Measurements from ENCODE around the gene NPEPL1. TPM values are rescaled to one million over a fixed set of nuclear protein-coding genes. Genes with fewer than 3 reads are reported as not detected.

The NPEPL1 gene
- total and polyA plus RNA-seq, 5 donors, result 22.0 to 28.8 (median 23.4) TPM

DNA sequence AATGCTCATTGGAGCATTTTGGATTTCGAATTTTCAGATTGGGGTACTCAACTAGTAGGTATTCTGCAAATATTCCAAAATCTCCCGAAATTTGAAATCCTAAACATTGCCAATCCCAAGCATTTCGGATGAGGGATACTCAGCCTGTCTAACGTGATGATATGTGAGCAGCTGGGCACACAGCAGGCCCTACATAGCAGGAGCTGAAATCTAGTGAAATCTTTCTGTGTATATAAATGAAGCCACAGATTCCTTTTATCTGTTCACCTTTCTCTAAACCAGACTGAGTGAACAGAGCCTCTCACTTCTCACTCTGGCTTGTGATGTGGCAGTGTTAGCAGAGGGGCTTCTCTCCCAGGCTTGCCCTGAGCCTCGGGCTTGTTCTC lies 23.7 kb upstream of the NPEPL1 start:
- ATAC-seq (no peak), DNase-seq (no peak)
- Histone ChIP-seq H3K4me3 (ENCODE audit: low read length) (no peak overlapping the region), H3K27me3 (ENCODE audit: control insufficient read depth, insufficient read depth) (no peaks in the 10 kb centered on the region), H3K9me3 (ENCODE audit: control insufficient read depth, low read length) (no peaks in the 10 kb centered on the region), H3K4me1 (ENCODE audit: control insufficient read depth, insufficient read depth, low read length) (no peaks in the 10 kb centered on the region), H3K27ac (ENCODE audit: low read length) (no peak overlapping the region)
- WGBS, result 86% methylated on average over 5 of the region's 5 CpGs
- intact Hi-C loops (cut with DNase I), result no loop called here

DNA sequence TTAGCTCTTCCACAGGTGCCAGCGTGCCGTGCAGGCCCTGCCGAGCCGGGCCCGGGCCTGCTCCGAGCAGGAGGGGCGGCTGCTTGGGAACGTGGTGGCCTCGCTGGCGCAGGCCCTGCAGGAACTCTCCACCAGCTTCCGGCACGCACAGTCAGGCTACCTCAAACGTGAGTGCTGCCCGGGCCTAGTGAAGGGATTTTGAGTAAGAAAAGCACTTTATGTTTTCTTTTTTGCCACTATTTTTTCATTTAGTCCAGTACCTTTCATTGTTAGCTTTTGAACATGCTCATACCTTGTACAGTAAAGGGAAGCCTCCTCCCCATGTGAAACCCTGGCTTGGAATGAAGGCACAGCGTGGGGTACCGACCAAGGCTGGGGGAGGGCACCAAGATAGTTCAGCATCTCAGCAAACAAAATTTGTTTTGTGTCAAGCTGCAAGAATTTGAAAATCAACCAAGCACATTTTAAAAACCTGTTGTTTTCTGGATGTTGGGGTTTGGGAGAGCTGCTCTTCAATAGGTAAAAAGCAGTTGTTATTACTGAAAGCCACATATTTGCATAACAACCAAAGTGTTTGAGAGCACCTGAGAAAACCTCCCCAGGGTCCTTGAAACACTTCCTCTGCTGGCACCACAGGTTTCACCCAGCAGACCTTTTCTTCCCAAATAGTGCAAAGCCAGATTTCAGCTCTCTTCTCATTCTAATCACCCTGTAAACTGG lies 23.2 kb upstream of the NPEPL1 start:
- H3K27ac ChIP-seq (ENCODE audit: low read length), result no peak overlapping the region
- WGBS, result 72% methylated on average over 16 of the region's 16 CpGs
- no peaks in the 10 kb centered on the region for H3K9me3 ChIP-seq (ENCODE audit: control insufficient read depth, low read length)
- intact Hi-C loops (cut with DNase I), result no loop called here
- DNase-seq (no peak), ATAC-seq (no peak)
- H3K4me3 ChIP-seq (ENCODE audit: low read length), result no peak overlapping the region
- no peaks in the 10 kb centered on the region for H3K4me1 ChIP-seq (ENCODE audit: control insufficient read depth, insufficient read depth, low read length)
- H3K27me3 ChIP-seq (ENCODE audit: control insufficient read depth, insufficient read depth), result no peaks in the 10 kb centered on the region

GRCh38 chr20:58670102-58670501 lies 22.5 kb upstream of the NPEPL1 start:
- WGBS, result 82% methylated on average over 1 of the region's 1 CpG
- H3K27ac ChIP-seq (ENCODE audit: low read length), result no peak overlapping the region
- no peaks in the 10 kb centered on the region for H3K9me3 ChIP-seq (ENCODE audit: control insufficient read depth, low read length)
- H3K27me3 ChIP-seq (ENCODE audit: control insufficient read depth, insufficient read depth), result no peaks in the 10 kb centered on the region
- DNase-seq, result no peak
- ATAC-seq, result no peak
- H3K4me1 ChIP-seq (ENCODE audit: control insufficient read depth, insufficient read depth, low read length), result no peaks in the 10 kb centered on the region
- H3K4me3 ChIP-seq (ENCODE audit: low read length), result no peak overlapping the region
- intact Hi-C loops (cut with DNase I), result no loop called here

DNA sequence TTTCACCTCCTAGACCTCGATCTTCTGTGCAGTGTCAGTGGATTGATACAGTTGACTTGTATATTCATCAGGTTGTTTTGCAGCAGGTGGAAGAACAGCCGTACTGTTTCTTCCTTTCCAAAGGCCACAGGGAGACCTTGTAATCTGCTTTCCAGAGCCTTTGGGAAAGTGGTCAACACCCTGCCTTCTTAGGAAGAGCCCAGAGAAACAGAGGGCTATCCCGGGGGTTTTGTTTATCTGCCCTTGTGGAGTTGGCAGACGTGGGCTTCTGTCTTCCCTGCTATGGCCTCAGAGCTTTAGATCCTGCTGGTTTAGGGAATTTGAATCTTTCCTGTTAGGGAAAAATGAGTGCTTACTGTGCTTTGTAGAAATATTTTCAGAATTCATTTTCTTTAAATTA lies 21.9 kb upstream of the NPEPL1 start:
- DNase-seq (no peak), ATAC-seq (no peak)
- intact Hi-C loops (cut with DNase I), result no loop called here
- no peaks in the 10 kb centered on the region for H3K27me3 ChIP-seq (ENCODE audit: control insufficient read depth, insufficient read depth)
- WGBS, result 54% methylated on average over 4 of the region's 4 CpGs
- no peak overlapping the region for H3K27ac ChIP-seq (ENCODE audit: low read length)
- H3K4me1 ChIP-seq (ENCODE audit: control insufficient read depth, insufficient read depth, low read length), result no peaks in the 10 kb centered on the region
- H3K4me3 ChIP-seq (ENCODE audit: low read length), result no peak overlapping the region
- no peaks in the 10 kb centered on the region for H3K9me3 ChIP-seq (ENCODE audit: control insufficient read depth, low read length)

- H3K9me3 ChIP-seq (ENCODE audit: control insufficient read depth, low read length), result no peaks in the 10 kb centered on the region
- no peak overlapping the region for H3K27ac ChIP-seq (ENCODE audit: low read length)
- intact Hi-C loops (cut with DNase I), result no loop called here
- H3K27me3 ChIP-seq (ENCODE audit: control insufficient read depth, insufficient read depth), result no peaks in the 10 kb centered on the region
- no peaks in the 10 kb centered on the region for H3K4me1 ChIP-seq (ENCODE audit: control insufficient read depth, insufficient read depth, low read length)
- 92% methylated on average over 9 of the region's 9 CpGs for WGBS
- DNase-seq (no peak), ATAC-seq (no peak)
- no peak overlapping the region for H3K4me3 ChIP-seq (ENCODE audit: low read length)
Measured at GRCh38 chr20:58673119-58673518, 19.5 kb upstream of the NPEPL1 start.

- no peaks in the 10 kb centered on the region for H3K4me1 ChIP-seq (ENCODE audit: control insufficient read depth, insufficient read depth, low read length)
- no peak overlapping the region for H3K27ac ChIP-seq (ENCODE audit: low read length)
- no peak for ATAC-seq
- no peak overlapping the region for H3K4me3 ChIP-seq (ENCODE audit: low read length)
- DNase-seq, result peak in 1 of 3 donors; percentile 27
- WGBS, result 87% methylated on average over 18 of the region's 18 CpGs
- H3K9me3 ChIP-seq (ENCODE audit: control insufficient read depth, low read length), result no peaks in the 10 kb centered on the region
- no peaks in the 10 kb centered on the region for H3K27me3 ChIP-seq (ENCODE audit: control insufficient read depth, insufficient read depth)
- intact Hi-C loops (cut with DNase I), result no loop called here
Measured at GRCh38 chr20:58675146-58675584, 17.4 kb upstream of the NPEPL1 start.

DNA sequence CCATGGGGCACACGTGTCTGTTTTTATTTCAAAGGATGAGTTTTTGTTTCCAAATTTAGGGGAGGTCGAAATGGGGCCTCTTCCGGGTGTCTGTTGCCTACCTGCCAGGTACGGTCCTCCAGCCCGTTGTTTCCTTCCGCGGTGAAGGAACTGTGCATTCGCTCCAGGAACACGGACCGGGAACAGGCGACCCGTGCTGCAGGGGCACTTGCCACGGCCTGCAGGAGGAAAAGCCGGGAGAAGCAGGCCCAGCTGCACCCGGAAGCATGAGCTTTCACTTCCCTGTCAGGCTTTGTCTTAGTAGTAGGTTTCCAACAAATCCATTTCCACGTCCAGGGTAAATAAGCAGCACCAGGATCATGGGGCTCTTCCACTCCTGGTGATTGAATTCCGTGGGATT lies 17.0 kb upstream of the NPEPL1 start:
- DNase-seq (no peak), ATAC-seq (no peak)
- Histone ChIP-seq H3K4me3 (ENCODE audit: low read length) (no peak overlapping the region), H3K27ac (ENCODE audit: low read length) (no peak overlapping the region), H3K27me3 (ENCODE audit: control insufficient read depth, insufficient read depth) (no peaks in the 10 kb centered on the region), H3K4me1 (ENCODE audit: control insufficient read depth, insufficient read depth, low read length) (no peaks in the 10 kb centered on the region), H3K9me3 (ENCODE audit: control insufficient read depth, low read length) (no peaks in the 10 kb centered on the region)
- intact Hi-C loops (cut with DNase I), result no loop called here
- WGBS, result 89% methylated on average over 17 of the region's 17 CpGs

DNA sequence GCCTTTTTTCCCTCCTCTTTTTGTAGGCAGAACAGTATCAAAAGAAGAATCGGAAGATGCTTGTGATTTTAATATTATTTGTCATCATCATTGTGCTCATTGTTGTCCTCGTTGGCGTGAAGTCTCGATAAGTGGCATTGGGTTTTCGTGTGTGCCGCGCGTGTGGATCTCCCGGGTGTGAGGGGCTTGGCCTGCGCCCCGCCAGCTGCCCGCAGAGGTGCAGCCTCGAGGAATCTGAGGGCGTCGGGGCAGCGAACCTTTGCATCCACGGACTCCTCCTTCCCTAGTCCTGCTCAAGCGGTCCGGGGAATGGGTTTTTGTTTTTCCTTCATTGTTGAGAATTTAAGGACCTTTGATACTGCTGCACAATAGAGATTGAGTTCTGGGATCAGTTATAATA lies 16.4 kb upstream of the NPEPL1 start:
- Histone ChIP-seq H3K27me3 (ENCODE audit: control insufficient read depth, insufficient read depth) (no peaks in the 10 kb centered on the region), H3K9me3 (ENCODE audit: control insufficient read depth, low read length) (no peaks in the 10 kb centered on the region), H3K4me1 (ENCODE audit: control insufficient read depth, insufficient read depth, low read length) (no peaks in the 10 kb centered on the region), H3K27ac (ENCODE audit: low read length) (no peak overlapping the region), H3K4me3 (ENCODE audit: low read length) (no peak overlapping the region)
- intact Hi-C loops (cut with DNase I), result no loop called here
- ATAC-seq (no peak), DNase-seq (peak in 1 of 3 donors; percentile 41)
- 94% methylated on average over 19 of the region's 19 CpGs for WGBS

GRCh38 chr20:58677079-58677604 lies 15.5 kb upstream of the NPEPL1 start:
- Histone ChIP-seq H3K9me3 (ENCODE audit: control insufficient read depth, low read length) (no peaks in the 10 kb centered on the region), H3K27me3 (ENCODE audit: control insufficient read depth, insufficient read depth) (no peaks in the 10 kb centered on the region), H3K4me1 (ENCODE audit: control insufficient read depth, insufficient read depth, low read length) (no peaks in the 10 kb centered on the region), H3K4me3 (ENCODE audit: low read length) (no peak overlapping the region), H3K27ac (ENCODE audit: low read length) (no peak overlapping the region)
- intact Hi-C loops (cut with DNase I), result no loop called here
- DNase-seq, result no peak
- no peak for ATAC-seq
- WGBS, result 92% methylated on average over 5 of the region's 5 CpGs

DNA sequence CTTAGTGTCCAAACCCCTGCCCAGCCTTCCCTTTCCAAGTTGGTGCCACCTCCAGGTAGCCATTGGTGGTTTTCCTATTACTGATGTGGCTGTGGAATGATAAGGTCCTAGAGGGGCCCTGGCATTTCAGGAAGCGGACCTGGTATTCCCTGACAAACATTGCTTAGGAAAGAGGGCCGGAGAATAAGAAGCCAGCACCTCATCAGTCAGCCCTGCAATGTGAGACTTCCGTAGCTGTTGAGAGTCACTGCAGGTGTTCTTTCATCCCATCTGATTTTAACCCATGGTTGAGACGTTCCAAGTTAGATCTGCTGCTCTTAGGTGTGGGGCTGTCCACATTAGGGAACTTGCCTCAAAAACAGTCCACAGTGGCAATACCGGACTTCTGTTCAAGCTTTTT lies 14.8 kb upstream of the NPEPL1 start:
- Histone ChIP-seq H3K4me3 (ENCODE audit: low read length) (no peak overlapping the region), H3K9me3 (ENCODE audit: control insufficient read depth, low read length) (no peaks in the 10 kb centered on the region), H3K27ac (ENCODE audit: low read length) (no peak overlapping the region), H3K27me3 (ENCODE audit: control insufficient read depth, insufficient read depth) (no peaks in the 10 kb centered on the region), H3K4me1 (ENCODE audit: control insufficient read depth, insufficient read depth, low read length) (no peaks in the 10 kb centered on the region)
- DNase-seq (no peak), ATAC-seq (no peak)
- 91% methylated on average over 5 of the region's 5 CpGs for WGBS
- intact Hi-C loops (cut with DNase I), result no loop called here

DNA sequence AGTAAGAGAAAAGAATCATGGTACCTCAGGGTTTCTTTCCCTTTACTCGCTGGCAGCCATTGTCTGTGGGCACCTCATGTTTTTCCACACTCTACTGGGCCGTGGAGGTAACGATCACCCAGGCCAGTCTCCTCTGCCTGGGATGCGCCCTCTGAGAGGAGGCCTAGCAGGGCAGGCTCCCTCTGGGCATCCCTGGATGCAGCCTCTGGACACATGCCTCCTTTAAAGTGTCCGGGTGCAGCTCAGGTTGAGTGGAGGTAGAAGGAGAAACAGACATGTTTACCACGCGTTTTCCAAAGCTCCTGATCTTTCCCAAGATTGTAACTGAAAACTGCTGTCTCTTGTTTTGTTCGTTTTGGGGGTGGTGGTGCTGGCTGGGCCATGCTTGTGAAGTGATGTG lies 13.8 kb upstream of the NPEPL1 start:
- no peak for DNase-seq
- intact Hi-C loops (cut with DNase I), result no loop called here
- no peaks in the 10 kb centered on the region for H3K27me3 ChIP-seq (ENCODE audit: control insufficient read depth, insufficient read depth)

More for the DNA sequence above, 13.8 kb upstream of the NPEPL1 start:
- no peak for ATAC-seq
- Histone ChIP-seq H3K27ac (ENCODE audit: low read length) (no peak overlapping the region), H3K4me1 (ENCODE audit: control insufficient read depth, insufficient read depth, low read length) (no peaks in the 10 kb centered on the region), H3K4me3 (ENCODE audit: low read length) (no peak overlapping the region), H3K9me3 (ENCODE audit: control insufficient read depth, low read length) (no peaks in the 10 kb centered on the region)
- WGBS, result 88% methylated on average over 8 of the region's 8 CpGs

Measured in right cardiac atrium (tissue), 5 donors.